Kidney (tissue), 14 donors: ENCODE results near the gene TMCC1. TPM values are rescaled to one million over a fixed set of nuclear protein-coding genes. Genes with fewer than 3 reads are reported as not detected.
A peak's percentile ranks its signal among the peaks of the same experiment; 100 is the strongest.

Experiments
- DNase-seq, 5 donors: peaks; one replicate each; pipeline ENCODE4 v3.0.0-alpha.2; 2013 to 2020
- FAIRE-seq: peaks from 2 replicates; lab custom pipeline; 2012; peaks lifted over from hg19 to GRCh38; lab: Jason Lieb, UNC
- H3K27ac ChIP-seq, 2 donors: one replicate each; pipeline ENCODE4 v1.7.0; 2013; ENCODE audit warnings: low read depth in 2 of 2, low read length in 2 of 2, inconsistent platforms in 1 of 2
- H3K27me3 ChIP-seq: one replicate; pipeline ENCODE4 v1.7.1; 2013; ENCODE audit warnings: low read length, inconsistent platforms; ENCODE audit not compliant: control insufficient read depth, insufficient read depth
- H3K36me3 ChIP-seq, 3 donors: one replicate each; pipeline versions ENCODE4 v1.7.0 to v1.7.1; 2013; ENCODE audit warnings: low read length in 3 of 3, control low read depth in 1 of 3, inconsistent platforms in 1 of 3; ENCODE audit not compliant: insufficient read depth in 3 of 3, control insufficient read depth in 2 of 3
- H3K4me1 ChIP-seq, 3 donors: one replicate each; pipeline versions ENCODE4 v1.7.0 to v1.7.1; 2013; ENCODE audit warnings: low read length in 3 of 3, inconsistent platforms in 1 of 3, low read depth in 1 of 3; ENCODE audit not compliant: control insufficient read depth in 2 of 3, insufficient read depth in 2 of 3
- H3K4me3 ChIP-seq, 3 donors: one replicate each; pipeline versions ENCODE4 v1.7.0 to v1.8.1; 2013; ENCODE audit warnings: low read length in 3 of 3, control low read depth in 1 of 3, inconsistent platforms in 1 of 3
- H3K9ac ChIP-seq, 3 donors: one replicate each; pipeline versions ENCODE4 v1.7.0 to v1.7.1; 2013; ENCODE audit warnings: low read length in 3 of 3, control low read depth in 1 of 3, inconsistent platforms in 1 of 3
- H3K9me3 ChIP-seq, 3 donors: one replicate each; pipeline versions ENCODE4 v1.7.0 to v1.7.1; 2013; ENCODE audit warnings: low read length in 3 of 3, control low read depth in 1 of 3, inconsistent platforms in 1 of 3; ENCODE audit not compliant: control insufficient read depth in 2 of 3, insufficient read depth in 1 of 3
- CTCF ChIP-seq: IDR thresholded peaks from 3 replicates; pipeline ENCODE4 v1.5.1; 2012; ENCODE audit warnings: mild to moderate bottlenecking, moderate library complexity, borderline replicate concordance; ENCODE audit not compliant: insufficient read depth; ENCODE audit errors: extremely low read depth
- intact Hi-C: fragments of 100-400 bp; cut with DNase I; formaldehyde crosslinking; loops from one replicate; pipeline ENCODE4 v1.11.1; 2022
- polyA plus RNA-seq: library from polyadenylated mRNA; stranded (reverse); fragments of 350-450 nt; fragmentation: Illumina TruSeq; extraction: RNeasy Lipid Tissue Mini Kit (QIAGEN cat#74804); gene quantifications from one replicate; pipeline ENCODE4 v1.2.3, GENCODE V29; 2014; ENCODE audit warnings: low read depth, low replicate concordance; ENCODE audit not compliant: insufficient read depth
- total RNA-seq: library from RNA; stranded (reverse); fragmentation: NEBNext Ultra II Directional; extraction: Animal tissue kit (Norgen Biotek cat#: 25700); gene quantifications from one replicate; pipeline ENCODE4 v1.2.1, GENCODE V29; 2021
- donor health status: control.
- donor health status: control.
- donor health status: control.
- donor health status: control.
- donor health status: control.
- donor health status: DM: yes; HTN: yes; CAD: no.
- donor health status: Normal renal cell carcinoma (clear cell type).

Gene TMCC1
- total and polyA plus RNA-seq, 2 donors from 2014 or later: 8.4 to 42.4 TPM

GRCh38 chr3:129688271-129688895 is 205.1 kb downstream of the TMCC1 start:
- TF ChIP-seq CTCF: no peak
- intact Hi-C loops: no loop called here
- FAIRE-seq (no peak), DNase-seq (peak; percentile 35 to 87 (median 72))
- Histone ChIP-seq H3K9me3 (no peaks in the 10 kb centered on the region), H3K36me3 (no peaks in the 10 kb centered on the region), H3K4me1 (peaks cover 0 to 2% (median 0%) of the 10 kb centered on the region in 3 donors), H3K9ac (no peak overlapping the region), H3K27me3 (no peaks in the 10 kb centered on the region), H3K27ac (no peak overlapping the region), H3K4me3 (peak overlapping the region in 2 of 3 donors; percentile 33 to 39)

DNA sequence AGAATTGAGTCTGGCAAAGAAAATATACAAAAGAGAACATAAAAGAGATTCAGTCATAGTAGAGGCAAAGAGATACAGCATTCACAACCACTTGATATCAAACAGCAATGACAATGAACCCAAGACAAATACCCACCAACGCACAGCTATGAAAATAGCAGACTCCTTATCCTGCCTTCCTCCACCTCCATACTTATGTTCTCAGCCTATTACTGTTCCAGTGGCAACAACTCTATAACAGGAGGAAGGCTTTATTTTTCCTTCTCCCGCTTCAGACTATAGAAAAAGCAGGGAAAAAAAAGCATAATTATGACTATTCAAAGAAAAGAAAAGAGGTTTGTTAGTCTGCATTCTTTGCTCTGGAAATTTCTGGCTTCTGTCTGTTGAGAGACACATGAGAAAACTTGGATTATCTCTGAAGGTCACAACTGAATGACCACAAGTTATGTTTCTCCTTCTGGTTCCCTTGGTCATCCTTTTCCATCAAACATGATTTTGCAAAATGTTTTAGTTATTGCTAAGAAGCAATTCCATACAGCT is 205.9 kb downstream of the TMCC1 start:
- Histone ChIP-seq H3K9me3 (no peaks in the 10 kb centered on the region), H3K9ac (no peak overlapping the region), H3K27ac (peak overlapping the region in 1 of 2 donors; percentile 7), H3K36me3 (no peaks in the 10 kb centered on the region), H3K4me3 (no peak overlapping the region), H3K4me1 (peaks cover 0 to 2% (median 0%) of the 10 kb centered on the region in 3 donors), H3K27me3 (no peaks in the 10 kb centered on the region)
- FAIRE-seq (no peak), DNase-seq (no peak)
- TF ChIP-seq CTCF: no peak
- intact Hi-C loops: no loop called here

DNA sequence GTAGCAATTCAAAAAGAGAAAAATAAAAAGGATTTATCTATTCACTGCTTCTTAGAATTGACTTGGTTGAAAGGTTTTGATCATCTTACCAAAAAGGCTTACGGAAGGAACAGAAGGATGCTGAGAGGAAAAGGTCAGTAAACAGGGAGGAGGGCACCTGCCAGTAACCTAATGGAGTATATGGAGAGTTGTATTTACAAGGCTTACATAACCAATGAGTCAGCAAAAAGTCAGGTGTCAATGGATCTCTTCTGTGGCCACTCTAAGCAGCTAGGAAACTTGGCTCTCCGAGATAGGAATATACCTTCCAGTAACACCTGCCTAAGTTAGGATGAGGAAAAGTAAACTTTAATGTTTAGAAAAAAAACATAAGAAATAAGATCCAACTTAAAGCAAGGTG is 206.6 kb downstream of the TMCC1 start:
- no peak overlapping the region for H3K9ac ChIP-seq
- intact Hi-C loops: no loop called here
- H3K36me3 ChIP-seq: no peaks in the 10 kb centered on the region
- TF ChIP-seq CTCF: no peak
- no peaks in the 10 kb centered on the region for H3K27me3 ChIP-seq
- DNase-seq (no peak), FAIRE-seq (no peak)
- no peak overlapping the region for H3K4me3 ChIP-seq
- H3K4me1 ChIP-seq: peaks cover 0 to 2% (median 0%) of the 10 kb centered on the region in 3 donors
- no peaks in the 10 kb centered on the region for H3K9me3 ChIP-seq
- no peak overlapping the region for H3K27ac ChIP-seq
